ENCODE results near the gene SFMBT2. TPM values are rescaled to one million over a fixed set of nuclear protein-coding genes. Genes with fewer than 3 reads are reported as not detected.

SFMBT2 gene
- total and polyA plus RNA-seq, 2 experiments from 2014 or later = 4.3 to 5.9 TPM

- Histone ChIP-seq H3K36me3 (no peaks in the 10 kb centered on the region), H3K27ac (no peak overlapping the region), H3K4me3 (no peak overlapping the region), H3K9me3 (ENCODE audit: low read depth) (no peaks in the 10 kb centered on the region), H3K27me3 (no peaks in the 10 kb centered on the region), H3K4me1 (ENCODE audit: low read depth) (peaks cover 32% of the 10 kb centered on the region)
- DNase-seq (ENCODE audit: low read depth in 1 of 2, low spot score in 1 of 2) = peak; percentile 74 to 98
- TF ChIP-seq CTCF (IDR thresholded peaks at IDR 0.05; ENCODE audit: low read depth, low read length) = peak; percentile 73
These were observed 150.4 kb downstream of the SFMBT2 start for GRCh38 chr10:7260412-7260900.

GRCh38 chr10:7258948-7259523, 151.8 kb downstream of the SFMBT2 start:
- no peak for DNase-seq (ENCODE audit: low read depth in 1 of 2, low spot score in 1 of 2)
- H3K4me1 ChIP-seq (ENCODE audit: low read depth) = peaks cover 24% of the 10 kb centered on the region
- TF ChIP-seq CTCF (IDR thresholded peaks at IDR 0.05; ENCODE audit: low read depth, low read length) = no peak
- no peaks in the 10 kb centered on the region for H3K36me3 ChIP-seq
- H3K4me3 ChIP-seq = no peak overlapping the region
- no peaks in the 10 kb centered on the region for H3K27me3 ChIP-seq
- no peaks in the 10 kb centered on the region for H3K9me3 ChIP-seq (ENCODE audit: low read depth)
- no peak overlapping the region for H3K27ac ChIP-seq

GRCh38 chr10:7255517-7255916, 155.3 kb downstream of the SFMBT2 start:
- H3K4me1 ChIP-seq (ENCODE audit: low read depth) = peaks cover 10% of the 10 kb centered on the region
- DNase-seq (ENCODE audit: low read depth in 1 of 2, low spot score in 1 of 2) = no peak
- no peaks in the 10 kb centered on the region for H3K36me3 ChIP-seq
- H3K9me3 ChIP-seq (ENCODE audit: low read depth) = no peaks in the 10 kb centered on the region
- no peak overlapping the region for H3K27ac ChIP-seq
- H3K4me3 ChIP-seq = no peak overlapping the region
- no peak for TF ChIP-seq CTCF (IDR thresholded peaks at IDR 0.05; ENCODE audit: low read depth, low read length)
- H3K27me3 ChIP-seq = no peaks in the 10 kb centered on the region

- peak in 1 of 2 donors; percentile 73 for DNase-seq (ENCODE audit: low read depth in 1 of 2, low spot score in 1 of 2)
- H3K9me3 ChIP-seq (ENCODE audit: low read depth) = no peaks in the 10 kb centered on the region
- H3K36me3 ChIP-seq = no peaks in the 10 kb centered on the region
- peak overlapping the region; percentile 5 for H3K27ac ChIP-seq
- H3K27me3 ChIP-seq = no peaks in the 10 kb centered on the region
- no peak for TF ChIP-seq CTCF (IDR thresholded peaks at IDR 0.05; ENCODE audit: low read depth, low read length)
- no peak overlapping the region for H3K4me3 ChIP-seq
- H3K4me1 ChIP-seq (ENCODE audit: low read depth) = peaks cover 15% of the 10 kb centered on the region
These were observed 159.0 kb downstream of the SFMBT2 start for GRCh38 chr10:7251696-7252465.

- no peak overlapping the region for H3K27ac ChIP-seq
- no peaks in the 10 kb centered on the region for H3K9me3 ChIP-seq (ENCODE audit: low read depth)
- H3K27me3 ChIP-seq = no peaks in the 10 kb centered on the region
- TF ChIP-seq CTCF (IDR thresholded peaks at IDR 0.05; ENCODE audit: low read depth, low read length) = no peak
- no peak for DNase-seq (ENCODE audit: low read depth in 1 of 2, low spot score in 1 of 2)
- H3K36me3 ChIP-seq = no peaks in the 10 kb centered on the region
- H3K4me3 ChIP-seq = no peak overlapping the region
- peaks cover 15% of the 10 kb centered on the region for H3K4me1 ChIP-seq (ENCODE audit: low read depth)
These were observed 160.6 kb downstream of the SFMBT2 start for GRCh38 chr10:7250236-7250635.
